Memory B cell (primary cell): ENCODE measurements around the gene REXO1.
"Not testable (repeated sequence)": the region's sequence is repeated elsewhere in the genome, so short reads cannot be mapped to it uniquely, and the experiment has no call there.

Source experiments
- ATAC-seq: fragments of 150-1000 bp; cut with Tn5 transposase; 2 replicates; pipeline ENCODE4 v1.10.0; 2021; ENCODE audit warnings: low read depth, mild to moderate bottlenecking, moderate library complexity
- DNase-seq, 2 donors: peaks; one replicate each; pipeline ENCODE4 v3.0.0; 2022; ENCODE audit warnings: low spot score in 2 of 2
- H3K27ac Mint-ChIP-seq: one replicate; pipeline ENCODE4 v1.8.0; 2022; ENCODE audit warnings: mild to moderate bottlenecking, moderate library complexity, mixed read lengths
- H3K27me3 Mint-ChIP-seq: one replicate; pipeline ENCODE4 v1.8.0; 2022; ENCODE audit warnings: mixed read lengths
- H3K36me3 Mint-ChIP-seq: one replicate; pipeline ENCODE4 v1.8.0; 2022; ENCODE audit warnings: mild to moderate bottlenecking, mixed read lengths
- H3K4me1 Mint-ChIP-seq: one replicate; pipeline ENCODE4 v1.8.0; 2022; ENCODE audit warnings: mixed read lengths
- H3K4me3 Mint-ChIP-seq: one replicate; pipeline ENCODE4 v1.8.0; 2022; ENCODE audit warnings: mild to moderate bottlenecking, moderate library complexity, mixed read lengths
- H3K9me3 Mint-ChIP-seq: one replicate; pipeline ENCODE4 v1.8.0; 2022; ENCODE audit warnings: mixed read lengths

The REXO1 gene

GRCh38 chr19:1848399-1849131 is at the start of gene REXO1:
TSS of gene REXO1 (minus strand) at chr19:1848483. CDS start at chr19:1848358, 125 bp downstream.
- H3K27me3 Mint-ChIP-seq, result no peaks in the 10 kb centered on the region
- H3K4me3 Mint-ChIP-seq, result peak within 1 kb of the TSS; percentile 90
- H3K36me3 Mint-ChIP-seq, result peaks cover 7% of the 10 kb centered on the region
- peak; percentile 99 to 100 for DNase-seq
- no peaks in the 10 kb centered on the region for H3K9me3 Mint-ChIP-seq
- H3K27ac Mint-ChIP-seq, result peak within 1 kb of the TSS; percentile 92
- peak; percentile 76 for ATAC-seq
- peaks cover 35% of the 10 kb centered on the region for H3K4me1 Mint-ChIP-seq

- Mint-ChIP-seq H3K27ac (peak overlapping the region; percentile 95), H3K4me1 (peaks cover 15% of the 10 kb centered on the region), H3K36me3 (no peaks in the 10 kb centered on the region), H3K4me3 (peak overlapping the region; percentile 91), H3K9me3 (no peaks in the 10 kb centered on the region), H3K27me3 (no peaks in the 10 kb centered on the region)
- DNase-seq (no peak), ATAC-seq (no peak)
Measured at GRCh38 chr19:1896508-1896907, 48.2 kb upstream of the REXO1 start.

GRCh38 chr19:1893791-1894190 is 45.5 kb upstream of the REXO1 start:
- no peak for ATAC-seq
- Mint-ChIP-seq H3K9me3 (no peaks in the 10 kb centered on the region), H3K4me1 (peaks cover 15% of the 10 kb centered on the region), H3K27me3 (no peaks in the 10 kb centered on the region), H3K4me3 (peak overlapping the region; percentile 24), H3K27ac (peak overlapping the region; percentile 68), H3K36me3 (no peaks in the 10 kb centered on the region)
- no peak for DNase-seq

GRCh38 chr19:1889907-1890306 is 41.6 kb upstream of the REXO1 start:
- Mint-ChIP-seq H3K4me1 (peaks cover 2% of the 10 kb centered on the region), H3K36me3 (no peaks in the 10 kb centered on the region), H3K9me3 (no peaks in the 10 kb centered on the region), H3K27ac (no peak overlapping the region), H3K27me3 (no peaks in the 10 kb centered on the region), H3K4me3 (no peak overlapping the region)
- DNase-seq (no peak), ATAC-seq (no peak)

GRCh38 chr19:1888385-1888784 is 40.1 kb upstream of the REXO1 start:
- no peak overlapping the region for H3K27ac Mint-ChIP-seq
- peaks cover 13% of the 10 kb centered on the region for H3K4me1 Mint-ChIP-seq
- no peak overlapping the region for H3K4me3 Mint-ChIP-seq
- H3K36me3 Mint-ChIP-seq, result no peaks in the 10 kb centered on the region
- ATAC-seq (no peak), DNase-seq (no peak)
- no peaks in the 10 kb centered on the region for H3K9me3 Mint-ChIP-seq
- no peaks in the 10 kb centered on the region for H3K27me3 Mint-ChIP-seq

GRCh38 chr19:1886360-1886759 is 38.1 kb upstream of the REXO1 start:
- H3K27ac Mint-ChIP-seq, H3K27me3 Mint-ChIP-seq: not testable (repeated sequence)
- H3K4me1 Mint-ChIP-seq, result peaks cover 26% of the 10 kb centered on the region

GRCh38 chr19:1885398-1886119 is 37.3 kb upstream of the REXO1 start, which contains the start of gene ABHD17A:
TSS of gene ABHD17A (minus strand) at chr19:1885496. CDS start at chr19:1881566, 3,930 bp downstream.
- H3K9me3 Mint-ChIP-seq, H3K36me3 Mint-ChIP-seq, H3K27me3 Mint-ChIP-seq: not testable (repeated sequence)
- Mint-ChIP-seq H3K4me1 (peaks cover 26% of the 10 kb centered on the region), H3K4me3 (peak within 1 kb of the TSS; percentile 99), H3K27ac (peak within 1 kb of the TSS; percentile 90)
- peak; percentile 97 for ATAC-seq
- peak; percentile 97 for DNase-seq

More at GRCh38 chr19:1886360-1886759, 38.1 kb upstream of the REXO1 start:
- not testable (repeated sequence) for H3K4me3 Mint-ChIP-seq, DNase-seq, ATAC-seq, H3K36me3 Mint-ChIP-seq, H3K9me3 Mint-ChIP-seq

- ATAC-seq, result peak; percentile 5
- Mint-ChIP-seq H3K9me3 (no peaks in the 10 kb centered on the region), H3K36me3 (no peaks in the 10 kb centered on the region), H3K4me1 (peaks cover 26% of the 10 kb centered on the region), H3K27ac (peak overlapping the region; percentile 90), H3K4me3 (peak overlapping the region; percentile 99), H3K27me3 (no peaks in the 10 kb centered on the region)
- DNase-seq, result no peak
Measured at GRCh38 chr19:1884719-1885334, 36.5 kb upstream of the REXO1 start.

- Mint-ChIP-seq H3K27ac (peak overlapping the region; percentile 90), H3K9me3 (no peaks in the 10 kb centered on the region), H3K27me3 (no peaks in the 10 kb centered on the region), H3K36me3 (no peaks in the 10 kb centered on the region), H3K4me1 (peaks cover 26% of the 10 kb centered on the region), H3K4me3 (peak overlapping the region; percentile 99)
- DNase-seq (no peak), ATAC-seq (no peak)
Measured at GRCh38 chr19:1884291-1884718, 36.0 kb upstream of the REXO1 start.

- peak overlapping the region; percentile 99 for H3K4me3 Mint-ChIP-seq
- DNase-seq (no peak), ATAC-seq (no peak)
- H3K9me3 Mint-ChIP-seq, result no peaks in the 10 kb centered on the region
- peaks cover 26% of the 10 kb centered on the region for H3K4me1 Mint-ChIP-seq
- no peaks in the 10 kb centered on the region for H3K27me3 Mint-ChIP-seq
- H3K36me3 Mint-ChIP-seq, result no peaks in the 10 kb centered on the region
- peak overlapping the region; percentile 90 for H3K27ac Mint-ChIP-seq
Measured at GRCh38 chr19:1883784-1884183, 35.5 kb upstream of the REXO1 start.

- DNase-seq (no peak), ATAC-seq (no peak)
- peak overlapping the region; percentile 73 for H3K27ac Mint-ChIP-seq
- H3K27me3 Mint-ChIP-seq, result no peaks in the 10 kb centered on the region
- H3K4me3 Mint-ChIP-seq, result peak overlapping the region; percentile 99
- no peaks in the 10 kb centered on the region for H3K9me3 Mint-ChIP-seq
- H3K4me1 Mint-ChIP-seq, result peaks cover 29% of the 10 kb centered on the region
- peaks cover 3% of the 10 kb centered on the region for H3K36me3 Mint-ChIP-seq
Measured at GRCh38 chr19:1882786-1883692, 34.8 kb upstream of the REXO1 start.

- peak; percentile 12 for ATAC-seq
- Mint-ChIP-seq H3K4me1 (peaks cover 29% of the 10 kb centered on the region), H3K36me3 (peaks cover 3% of the 10 kb centered on the region), H3K27me3 (no peaks in the 10 kb centered on the region), H3K4me3 (peak overlapping the region; percentile 99), H3K27ac (peak overlapping the region; percentile 73), H3K9me3 (no peaks in the 10 kb centered on the region)
- no peak for DNase-seq
Measured at GRCh38 chr19:1882089-1882785, 34.0 kb upstream of the REXO1 start.
